HG03103 (cell line): ENCODE measurements around the gene ZHX3.

ENCODE experiments used
- ATAC-seq: cut with Tn5 transposase; IDR thresholded peaks from one replicate; pipeline ENCODE4 v1.9.1; 2021; ENCODE audit warnings: low read depth; ENCODE audit not compliant: unreplicated experiment

ZHX3 gene

DNA sequence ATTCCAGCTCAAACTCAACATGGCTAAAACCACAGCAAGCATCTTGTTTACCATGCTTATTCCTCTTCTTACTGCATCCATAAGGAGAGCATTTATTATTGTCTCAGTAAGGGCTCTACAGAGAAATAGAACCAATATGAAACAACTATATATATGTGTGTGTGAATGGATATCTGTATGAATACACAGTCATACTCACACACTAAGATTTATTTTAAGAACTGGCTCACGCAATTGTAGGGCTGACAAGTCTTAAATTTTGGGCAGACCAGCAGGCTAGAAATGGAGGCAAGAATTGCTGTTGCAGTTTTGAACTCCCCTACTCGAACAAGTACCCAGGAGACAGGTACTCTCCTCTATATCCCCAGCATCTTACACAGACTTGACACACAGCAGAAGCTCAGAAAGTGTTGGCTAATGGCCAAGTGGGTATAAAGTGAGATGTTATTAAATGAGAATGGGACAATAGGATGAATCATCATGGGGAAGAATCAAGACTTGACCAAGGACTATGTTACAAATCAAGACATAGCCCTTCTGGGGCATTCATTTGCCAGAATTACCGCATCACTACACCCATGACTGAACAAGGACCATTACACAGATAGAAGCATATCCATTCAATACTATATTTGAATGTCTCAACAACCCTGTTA lies 13.0 kb downstream of the ZHX3 start:
- ATAC-seq, result no peak

GRCh38 chr20:41304002-41304401 lies 13.5 kb downstream of the ZHX3 start:
- ATAC-seq, result no peak

DNA sequence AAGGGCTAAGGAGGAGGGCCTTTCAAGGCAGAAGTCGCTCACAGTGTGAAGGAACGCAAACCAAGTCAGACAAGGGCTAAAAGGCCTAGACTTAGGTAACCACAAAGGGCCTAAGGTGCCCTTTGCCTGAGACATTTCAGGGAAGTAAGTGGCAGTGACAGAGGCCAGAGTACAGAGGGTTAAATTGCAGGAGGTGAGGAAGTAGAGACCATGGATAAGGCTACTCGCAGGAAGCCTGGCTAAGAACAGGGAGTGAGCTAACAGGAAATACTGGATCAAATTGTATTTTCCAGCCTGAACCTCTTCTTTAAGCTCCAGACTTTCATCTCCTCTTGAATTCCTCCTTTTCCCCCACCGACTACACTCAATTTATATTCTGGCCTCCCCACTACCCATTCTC lies 16.6 kb downstream of the ZHX3 start:
- no peak for ATAC-seq

DNA sequence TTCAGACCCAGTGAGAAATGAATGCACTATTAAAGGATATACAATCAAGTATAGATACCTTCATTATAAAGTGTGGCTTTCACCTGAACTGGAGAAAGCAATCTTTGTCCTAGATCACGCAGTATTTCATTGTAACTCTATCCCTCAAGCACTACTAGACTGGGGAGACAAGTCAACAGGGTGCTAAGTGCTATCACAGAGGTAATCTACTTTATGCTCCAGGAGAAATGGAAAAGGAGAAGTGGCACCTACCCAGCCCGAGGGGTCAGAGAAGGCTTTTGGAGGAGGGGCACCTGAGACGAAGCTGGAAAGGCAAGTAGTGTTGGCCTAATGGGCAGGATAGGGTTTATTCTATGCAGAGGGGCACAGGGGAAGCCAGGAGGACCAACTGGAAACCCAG lies 17.1 kb downstream of the ZHX3 start:
- no peak for ATAC-seq

GRCh38 chr20:41299899-41300298 lies 17.6 kb downstream of the ZHX3 start:
- no peak for ATAC-seq

DNA sequence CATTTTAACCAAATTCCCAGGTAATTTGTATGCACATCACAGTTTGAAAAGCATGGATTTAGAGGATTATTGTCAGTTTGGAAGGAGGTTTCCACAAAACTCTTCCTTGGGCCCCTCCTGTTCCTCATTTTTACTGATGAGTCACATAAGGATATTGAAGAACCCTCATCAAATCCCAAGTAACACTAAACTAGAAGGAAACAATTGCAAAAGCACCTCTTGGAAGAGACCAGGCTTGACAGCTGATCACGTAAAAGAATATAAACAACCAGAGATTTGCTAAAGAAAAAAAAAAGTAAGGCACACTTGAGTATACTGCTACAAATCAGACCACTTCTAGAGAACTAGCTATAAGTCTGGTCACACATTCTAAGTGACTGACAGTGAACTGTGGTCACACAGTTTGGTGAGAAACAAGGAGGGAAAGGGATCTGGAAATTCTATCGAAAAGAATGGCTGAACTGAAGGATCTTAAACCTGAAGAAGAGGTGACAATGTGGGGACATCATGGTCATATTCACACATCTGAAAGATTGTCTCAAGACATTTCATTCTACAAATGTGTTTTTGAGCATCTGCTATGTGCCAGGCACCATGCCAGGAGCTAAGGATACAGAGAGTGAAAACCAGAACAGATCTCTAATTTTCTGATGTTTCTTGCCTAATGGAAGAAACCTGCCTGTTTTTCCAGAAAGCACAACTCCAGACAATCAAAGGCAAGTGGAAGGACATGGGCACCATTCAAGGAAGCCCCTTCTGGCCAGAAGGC lies 24.1 kb downstream of the ZHX3 start:
- no peak for ATAC-seq

DNA sequence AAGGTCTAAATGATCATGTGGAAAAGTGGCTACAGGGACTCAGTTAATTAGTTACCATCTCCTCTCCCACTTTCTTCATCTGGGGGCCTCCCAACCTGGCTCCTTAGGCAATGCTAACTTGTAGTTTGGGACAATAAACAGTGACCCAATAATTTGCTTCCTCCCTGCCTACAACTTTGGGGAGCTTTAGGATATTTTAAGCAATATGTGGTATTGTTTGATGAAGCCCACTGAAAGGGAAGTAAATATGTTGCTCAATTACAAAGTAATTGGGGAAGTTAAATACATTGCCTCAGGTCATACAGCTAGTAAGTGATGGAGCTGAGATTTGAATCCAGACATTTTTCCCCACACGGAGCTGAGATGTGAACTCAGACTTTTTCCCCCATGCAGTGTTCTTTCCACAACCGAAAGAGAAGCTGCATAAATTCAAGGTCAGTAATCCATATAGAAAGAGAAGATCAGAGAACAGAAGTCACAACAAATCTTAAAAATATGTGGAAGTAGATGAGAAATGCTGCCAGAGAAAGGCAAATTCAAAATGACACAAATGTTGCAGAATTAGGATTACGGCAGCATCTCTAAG lies 26.6 kb downstream of the ZHX3 start:
- ATAC-seq, result no peak

GRCh38 chr20:41287327-41287726 lies 30.2 kb downstream of the ZHX3 start:
- ATAC-seq, result no peak

DNA sequence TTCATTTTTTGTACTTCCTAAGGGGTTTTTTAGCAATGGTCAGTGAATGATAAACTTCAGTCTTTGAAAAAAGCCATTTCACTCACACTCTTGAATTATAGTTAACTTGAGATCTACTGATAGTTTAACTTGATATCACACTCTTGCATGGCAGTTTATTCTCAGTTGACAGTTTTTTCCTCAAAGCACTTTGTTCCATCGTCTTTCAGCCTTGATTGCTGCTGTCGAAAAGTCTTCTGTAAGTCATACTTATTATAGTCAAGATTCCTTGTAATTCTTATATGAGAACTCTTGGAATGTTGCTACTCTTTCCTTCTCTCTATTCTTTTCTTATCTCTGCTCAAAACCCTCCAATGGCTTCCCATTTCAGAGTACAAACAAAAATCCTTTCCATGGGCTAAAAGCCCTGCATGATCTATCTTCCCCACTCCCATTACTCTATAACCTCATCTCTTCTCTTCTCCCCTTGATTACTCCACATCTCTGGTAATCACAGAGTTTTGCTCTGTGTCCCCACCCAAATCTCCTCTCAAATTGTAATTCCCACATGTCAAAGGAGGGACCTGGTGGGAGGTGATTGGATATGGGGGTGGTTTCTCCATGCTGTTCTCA lies 31.2 kb downstream of the ZHX3 start:
- ATAC-seq, result no peak

GRCh38 chr20:41279546-41280225 lies 37.8 kb downstream of the ZHX3 start:
- no peak for ATAC-seq

DNA sequence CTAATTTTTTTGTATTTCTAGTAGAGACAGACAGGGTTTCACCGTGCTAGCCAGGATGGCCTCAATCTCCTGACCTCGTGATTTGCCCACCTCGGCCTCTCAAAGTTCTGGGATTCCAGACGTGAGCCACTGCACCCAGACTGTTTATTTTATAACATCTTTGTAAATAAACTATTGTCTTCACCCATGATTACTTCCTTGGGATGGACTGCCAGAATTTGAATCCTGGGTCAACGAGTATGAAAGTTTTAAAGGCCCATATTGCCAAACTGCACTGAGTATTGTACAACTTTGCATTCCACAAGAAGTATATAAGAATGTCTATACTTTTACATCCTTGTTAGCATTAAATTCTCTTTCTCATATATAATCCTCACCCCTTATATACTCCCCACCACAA lies 38.6 kb downstream of the ZHX3 start:
- no peak for ATAC-seq

- ATAC-seq, result no peak
These were observed 40.5 kb downstream of the ZHX3 start for GRCh38 chr20:41277049-41277448.

GRCh38 chr20:41276317-41276751 lies 41.2 kb downstream of the ZHX3 start:
- ATAC-seq, result no peak

GRCh38 chr20:41275301-41275731 lies 42.2 kb downstream of the ZHX3 start:
- no peak for ATAC-seq

GRCh38 chr20:41274152-41274551 lies 43.4 kb downstream of the ZHX3 start:
- no peak for ATAC-seq

DNA sequence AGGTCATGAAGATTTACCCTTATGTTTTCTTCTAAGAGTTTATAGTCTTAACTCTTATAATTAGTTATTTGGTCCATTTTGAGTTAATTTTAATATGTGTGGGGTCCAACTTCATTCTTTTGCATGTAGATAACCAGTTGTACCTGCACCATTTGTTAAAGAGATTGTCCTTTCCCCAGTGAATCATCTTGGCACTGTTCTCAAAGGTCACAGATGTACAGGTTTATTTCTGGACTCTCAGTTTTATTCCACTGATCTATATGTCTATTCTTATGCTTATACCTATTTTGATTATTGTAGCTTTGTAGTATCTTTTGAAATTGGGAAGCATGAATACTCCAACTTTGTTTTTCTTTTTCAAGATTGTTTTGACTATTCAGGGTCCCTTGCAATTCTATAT lies 44.1 kb downstream of the ZHX3 start:
- ATAC-seq, result no peak

DNA sequence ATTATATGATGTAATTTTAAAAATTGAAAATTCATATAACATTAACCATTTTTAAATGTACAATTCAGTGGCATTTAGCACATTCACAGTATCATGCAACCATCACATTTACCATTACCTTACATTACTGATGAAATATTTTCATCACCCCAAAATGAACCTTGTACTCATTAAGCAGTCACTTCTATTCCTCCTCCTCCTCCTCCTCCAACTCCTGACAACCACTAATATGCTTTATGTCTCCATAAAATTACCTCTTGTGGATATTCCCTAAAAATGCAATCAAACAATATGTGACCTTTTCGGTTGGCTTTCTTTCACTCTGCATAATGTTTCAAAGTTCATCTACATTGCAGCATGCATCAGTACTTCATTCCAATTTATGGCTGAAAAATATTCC lies 45.2 kb downstream of the ZHX3 start:
- ATAC-seq, result no peak

- ATAC-seq, result no peak
These were observed 48.4 kb downstream of the ZHX3 start for GRCh38 chr20:41268917-41269652.

GRCh38 chr20:41268402-41268801 lies 49.1 kb downstream of the ZHX3 start:
- ATAC-seq, result no peak

GRCh38 chr20:41265938-41266337 lies 51.6 kb downstream of the ZHX3 start:
- no peak for ATAC-seq
